ENCODE data around the gene BCAM.

The BCAM gene

DNA sequence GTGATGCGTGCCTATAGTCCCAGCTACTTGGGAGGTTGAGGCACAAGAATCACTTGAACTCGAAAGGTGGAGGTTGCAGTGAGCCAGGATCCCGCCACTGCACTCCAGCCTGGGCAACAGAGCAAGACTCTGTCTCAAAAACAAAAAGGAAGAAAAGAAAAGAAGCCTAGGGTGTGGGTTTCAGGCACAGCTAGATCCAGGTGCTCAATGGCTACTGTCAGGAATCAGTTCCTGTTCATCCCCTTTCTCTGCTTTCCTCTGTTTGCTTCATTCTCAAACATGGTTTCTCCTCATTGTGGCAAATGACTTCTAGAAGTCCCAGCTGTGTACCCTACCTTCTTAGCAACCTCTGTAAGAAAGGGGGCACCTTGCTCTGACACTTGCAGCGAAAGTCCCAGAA, 25.4 kb upstream of the BCAM start:
- Histone ChIP-seq H3K79me2 (ENCODE audit: insufficient read depth, low read length) (no peaks in the 10 kb centered on the region), H3K9me2 (replicated peaks; ENCODE audit: insufficient read depth, low read length) (no peaks in the 10 kb centered on the region), H3K36me3 (ENCODE audit: low read length) (no peaks in the 10 kb centered on the region), H3K4me2 (ENCODE audit: low read depth, low read length, poor library complexity, severe bottlenecking) (no peak overlapping the region), H3K4me3 (ENCODE audit: insufficient read depth, low read length, poor library complexity, severe bottlenecking) (no peak overlapping the region), H3K9me3 (ENCODE audit: insufficient read depth, low read length) (no peaks in the 10 kb centered on the region), H3K27ac (ENCODE audit: low read depth, low read length) (no peak overlapping the region), H3K27me3 (ENCODE audit: low read length) (no peaks in the 10 kb centered on the region), H4K20me1 (ENCODE audit: low read depth, low read length) (no peaks in the 10 kb centered on the region), H3K9ac (ENCODE audit: low read length) (no peak overlapping the region), H2AFZ (ENCODE audit: low read depth, low read length, severe bottlenecking) (no peak overlapping the region), H3F3A (ENCODE audit: insufficient read depth) (no peaks in the 10 kb centered on the region)
- TF ChIP-seq, protein P1, sequence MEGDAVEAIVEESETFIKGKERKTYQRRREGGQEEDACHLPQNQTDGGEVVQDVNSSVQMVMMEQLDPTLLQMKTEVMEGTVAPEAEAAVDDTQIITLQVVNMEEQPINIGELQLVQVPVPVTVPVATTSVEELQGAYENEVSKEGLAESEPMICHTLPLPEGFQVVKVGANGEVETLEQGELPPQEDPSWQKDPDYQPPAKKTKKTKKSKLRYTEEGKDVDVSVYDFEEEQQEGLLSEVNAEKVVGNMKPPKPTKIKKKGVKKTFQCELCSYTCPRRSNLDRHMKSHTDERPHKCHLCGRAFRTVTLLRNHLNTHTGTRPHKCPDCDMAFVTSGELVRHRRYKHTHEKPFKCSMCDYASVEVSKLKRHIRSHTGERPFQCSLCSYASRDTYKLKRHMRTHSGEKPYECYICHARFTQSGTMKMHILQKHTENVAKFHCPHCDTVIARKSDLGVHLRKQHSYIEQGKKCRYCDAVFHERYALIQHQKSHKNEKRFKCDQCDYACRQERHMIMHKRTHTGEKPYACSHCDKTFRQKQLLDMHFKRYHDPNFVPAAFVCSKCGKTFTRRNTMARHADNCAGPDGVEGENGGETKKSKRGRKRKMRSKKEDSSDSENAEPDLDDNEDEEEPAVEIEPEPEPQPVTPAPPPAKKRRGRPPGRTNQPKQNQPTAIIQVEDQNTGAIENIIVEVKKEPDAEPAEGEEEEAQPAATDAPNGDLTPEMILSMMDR (IDR thresholded peaks at IDR 0.05; ENCODE audit: insufficient read depth, low read length, poor library complexity, severe bottlenecking): no peak
- no peak for TF ChIP-seq EZH2phosphoT487 (conservative IDR thresholded peaks at IDR 0.05; ENCODE audit: low read length)

DNA sequence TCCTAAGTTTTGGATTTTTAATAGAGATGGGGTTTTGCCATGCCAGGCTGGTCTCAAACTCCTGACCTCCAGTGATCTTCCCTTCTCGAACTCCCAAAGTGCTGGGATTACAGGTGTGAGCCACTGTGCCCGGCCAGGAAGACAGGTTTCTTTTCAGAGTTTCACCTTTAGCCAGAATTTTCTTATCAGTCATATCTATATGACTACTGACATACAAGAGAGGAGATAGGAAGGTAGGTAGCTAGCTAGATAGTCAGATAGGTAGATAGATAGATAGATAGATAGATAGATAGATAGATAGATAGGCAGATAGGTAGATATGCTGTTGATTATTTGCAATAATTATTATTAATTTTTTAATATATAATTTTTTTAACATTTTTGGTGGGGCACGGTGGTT, 23.6 kb upstream of the BCAM start:
- Histone ChIP-seq H3K36me3 (ENCODE audit: low read length) (no peaks in the 10 kb centered on the region), H2AFZ (ENCODE audit: low read depth, low read length, severe bottlenecking) (no peak overlapping the region), H3K4me3 (ENCODE audit: insufficient read depth, low read length, poor library complexity, severe bottlenecking) (no peak overlapping the region), H3K79me2 (ENCODE audit: insufficient read depth, low read length) (no peaks in the 10 kb centered on the region), H3F3A (ENCODE audit: insufficient read depth) (no peaks in the 10 kb centered on the region), H3K27ac (ENCODE audit: low read depth, low read length) (no peak overlapping the region), H3K9ac (ENCODE audit: low read length) (no peak overlapping the region), H3K4me2 (ENCODE audit: low read depth, low read length, poor library complexity, severe bottlenecking) (no peak overlapping the region), H3K27me3 (ENCODE audit: low read length) (no peaks in the 10 kb centered on the region), H3K9me2 (replicated peaks; ENCODE audit: insufficient read depth, low read length) (no peaks in the 10 kb centered on the region), H3K9me3 (ENCODE audit: insufficient read depth, low read length) (no peaks in the 10 kb centered on the region), H4K20me1 (ENCODE audit: low read depth, low read length) (no peaks in the 10 kb centered on the region)
- TF ChIP-seq, protein P1 (IDR thresholded peaks at IDR 0.05; ENCODE audit: insufficient read depth, low read length, poor library complexity, severe bottlenecking): no peak
- no peak for TF ChIP-seq EZH2phosphoT487 (conservative IDR thresholded peaks at IDR 0.05; ENCODE audit: low read length)

DNA sequence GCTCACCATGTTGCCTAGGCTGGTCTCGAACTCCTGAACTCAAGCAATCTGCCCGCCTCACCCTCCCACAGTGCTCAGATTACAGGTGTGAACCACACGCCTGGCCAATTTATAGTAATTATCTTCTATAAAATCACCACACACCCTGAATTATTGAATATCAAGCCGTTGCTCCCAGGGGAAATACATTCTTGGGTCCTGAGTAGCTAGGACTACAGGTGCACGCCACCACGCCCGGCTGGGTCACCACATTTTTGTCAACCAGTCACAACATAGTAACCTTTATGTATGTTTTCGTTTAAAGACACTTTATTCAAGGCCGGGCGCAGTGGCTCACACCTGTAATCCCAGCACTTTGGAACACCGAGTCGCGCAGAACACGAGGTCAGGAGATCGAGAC, 22.9 kb upstream of the BCAM start:
- no peaks in the 10 kb centered on the region for H4K20me1 ChIP-seq (ENCODE audit: low read depth, low read length)
- no peaks in the 10 kb centered on the region for H3K79me2 ChIP-seq (ENCODE audit: insufficient read depth, low read length)
- no peaks in the 10 kb centered on the region for H3K9me2 ChIP-seq (replicated peaks; ENCODE audit: insufficient read depth, low read length)
- H3K27ac ChIP-seq (ENCODE audit: low read depth, low read length): no peak overlapping the region
- no peak overlapping the region for H3K4me2 ChIP-seq (ENCODE audit: low read depth, low read length, poor library complexity, severe bottlenecking)
- H3K9me3 ChIP-seq (ENCODE audit: insufficient read depth, low read length): no peaks in the 10 kb centered on the region
- TF ChIP-seq EZH2phosphoT487 (conservative IDR thresholded peaks at IDR 0.05; ENCODE audit: low read length): no peak
- H3K4me3 ChIP-seq (ENCODE audit: insufficient read depth, low read length, poor library complexity, severe bottlenecking): no peak overlapping the region
- no peak overlapping the region for H3K9ac ChIP-seq (ENCODE audit: low read length)
- H2AFZ ChIP-seq (ENCODE audit: low read depth, low read length, severe bottlenecking): no peak overlapping the region
- H3K27me3 ChIP-seq (ENCODE audit: low read length): no peaks in the 10 kb centered on the region
- no peaks in the 10 kb centered on the region for H3K36me3 ChIP-seq (ENCODE audit: low read length)
- no peaks in the 10 kb centered on the region for H3F3A ChIP-seq (ENCODE audit: insufficient read depth)

DNA sequence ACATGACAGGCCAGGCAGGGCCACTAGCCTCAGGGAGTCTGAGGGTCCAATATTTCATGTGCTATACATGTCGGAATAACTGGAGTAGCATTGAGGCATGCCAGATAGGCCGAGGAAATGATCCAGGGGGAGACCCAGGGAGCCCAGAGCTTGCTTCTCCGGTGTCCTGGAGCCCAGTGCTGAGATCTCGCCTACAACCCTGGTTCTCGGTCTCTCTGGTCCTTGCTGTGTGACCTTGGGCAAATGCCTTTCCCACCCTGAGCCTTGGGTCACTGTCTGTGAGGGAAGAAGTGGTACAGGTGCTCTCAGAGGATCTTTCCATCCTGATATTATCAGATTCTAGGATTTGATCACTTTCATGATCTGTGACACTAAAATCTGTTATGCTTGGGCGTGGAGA, 19.9 kb upstream of the BCAM start:
- Histone ChIP-seq H3K79me2 (ENCODE audit: insufficient read depth, low read length) (no peaks in the 10 kb centered on the region), H3K9me3 (ENCODE audit: insufficient read depth, low read length) (no peaks in the 10 kb centered on the region), H4K20me1 (ENCODE audit: low read depth, low read length) (no peaks in the 10 kb centered on the region), H3K4me3 (ENCODE audit: insufficient read depth, low read length, poor library complexity, severe bottlenecking) (no peak overlapping the region), H3K4me2 (ENCODE audit: low read depth, low read length, poor library complexity, severe bottlenecking) (no peak overlapping the region), H3K27ac (ENCODE audit: low read depth, low read length) (no peak overlapping the region), H3K36me3 (ENCODE audit: low read length) (no peaks in the 10 kb centered on the region), H3K9ac (ENCODE audit: low read length) (no peak overlapping the region), H3K9me2 (replicated peaks; ENCODE audit: insufficient read depth, low read length) (no peaks in the 10 kb centered on the region), H3K27me3 (ENCODE audit: low read length) (no peaks in the 10 kb centered on the region), H3F3A (ENCODE audit: insufficient read depth) (no peaks in the 10 kb centered on the region), H2AFZ (ENCODE audit: low read depth, low read length, severe bottlenecking) (no peak overlapping the region)
- TF ChIP-seq, protein P1 (IDR thresholded peaks at IDR 0.05; ENCODE audit: insufficient read depth, low read length, poor library complexity, severe bottlenecking): no peak
- no peak for TF ChIP-seq EZH2phosphoT487 (conservative IDR thresholded peaks at IDR 0.05; ENCODE audit: low read length)

All from SU-DHL-6 (cell line).